Choroid plexus epithelial cell (primary cell): ENCODE data around the gene APOL3.
"Not testable (repeated sequence)": the region's sequence is repeated elsewhere in the genome, so short reads cannot be mapped to it uniquely, and the experiment has no call there.

ENCODE experiments used
- DNase-seq: peaks from one replicate; pipeline ENCODE4 v3.0.0-alpha.2; 2010; ENCODE audit warnings: low read depth
- H3K4me3 ChIP-seq: 2 replicates; pipeline ENCODE4 v1.5.1; 2011; ENCODE audit warnings: low read depth, mild to moderate bottlenecking, control low read depth, low read length, moderate library complexity
- TF ChIP-seq, protein P1 (sequence below): conservative IDR thresholded peaks from 2 replicates; pipeline ENCODE4 v1.5.1; 2011; ENCODE audit warnings: low read depth, mild to moderate bottlenecking, control low read depth, inconsistent platforms, low read length, moderate library complexity

Gene APOL3, protein sequence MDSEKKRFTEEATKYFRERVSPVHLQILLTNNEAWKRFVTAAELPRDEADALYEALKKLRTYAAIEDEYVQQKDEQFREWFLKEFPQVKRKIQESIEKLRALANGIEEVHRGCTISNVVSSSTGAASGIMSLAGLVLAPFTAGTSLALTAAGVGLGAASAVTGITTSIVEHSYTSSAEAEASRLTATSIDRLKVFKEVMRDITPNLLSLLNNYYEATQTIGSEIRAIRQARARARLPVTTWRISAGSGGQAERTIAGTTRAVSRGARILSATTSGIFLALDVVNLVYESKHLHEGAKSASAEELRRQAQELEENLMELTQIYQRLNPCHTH

DNA sequence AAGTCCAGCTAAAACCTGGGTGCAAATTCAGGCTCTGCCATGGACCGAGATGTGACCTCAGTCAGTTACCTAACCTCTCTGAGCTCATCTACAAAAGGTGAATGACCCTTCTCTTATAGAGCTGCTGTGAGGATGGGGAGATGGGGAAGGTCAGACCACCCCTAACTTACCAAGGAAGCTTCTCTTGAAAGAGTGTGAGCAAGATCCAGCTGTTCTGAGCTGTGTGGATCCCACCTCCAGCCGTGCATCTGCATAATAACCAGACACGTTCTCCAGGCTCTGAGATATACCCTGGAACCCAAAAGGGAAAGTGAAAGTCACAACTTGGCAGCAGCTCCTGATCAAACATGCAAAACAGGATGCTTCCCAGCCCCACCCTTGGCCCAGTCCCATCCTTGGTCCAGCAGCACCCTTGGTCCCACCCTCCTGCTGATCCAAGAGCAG is at the start of gene APOL3:
APOL3 (minus strand) TSS at position 257 of the 444 bp plus-strand sequence. CDS start 11,700 bp downstream, outside the sequence.
- TF ChIP-seq, protein P1, sequence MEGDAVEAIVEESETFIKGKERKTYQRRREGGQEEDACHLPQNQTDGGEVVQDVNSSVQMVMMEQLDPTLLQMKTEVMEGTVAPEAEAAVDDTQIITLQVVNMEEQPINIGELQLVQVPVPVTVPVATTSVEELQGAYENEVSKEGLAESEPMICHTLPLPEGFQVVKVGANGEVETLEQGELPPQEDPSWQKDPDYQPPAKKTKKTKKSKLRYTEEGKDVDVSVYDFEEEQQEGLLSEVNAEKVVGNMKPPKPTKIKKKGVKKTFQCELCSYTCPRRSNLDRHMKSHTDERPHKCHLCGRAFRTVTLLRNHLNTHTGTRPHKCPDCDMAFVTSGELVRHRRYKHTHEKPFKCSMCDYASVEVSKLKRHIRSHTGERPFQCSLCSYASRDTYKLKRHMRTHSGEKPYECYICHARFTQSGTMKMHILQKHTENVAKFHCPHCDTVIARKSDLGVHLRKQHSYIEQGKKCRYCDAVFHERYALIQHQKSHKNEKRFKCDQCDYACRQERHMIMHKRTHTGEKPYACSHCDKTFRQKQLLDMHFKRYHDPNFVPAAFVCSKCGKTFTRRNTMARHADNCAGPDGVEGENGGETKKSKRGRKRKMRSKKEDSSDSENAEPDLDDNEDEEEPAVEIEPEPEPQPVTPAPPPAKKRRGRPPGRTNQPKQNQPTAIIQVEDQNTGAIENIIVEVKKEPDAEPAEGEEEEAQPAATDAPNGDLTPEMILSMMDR, result no peak
- peak within 1 kb of the TSS; percentile 31 for H3K4me3 ChIP-seq
- peak; percentile 81 for DNase-seq

DNA sequence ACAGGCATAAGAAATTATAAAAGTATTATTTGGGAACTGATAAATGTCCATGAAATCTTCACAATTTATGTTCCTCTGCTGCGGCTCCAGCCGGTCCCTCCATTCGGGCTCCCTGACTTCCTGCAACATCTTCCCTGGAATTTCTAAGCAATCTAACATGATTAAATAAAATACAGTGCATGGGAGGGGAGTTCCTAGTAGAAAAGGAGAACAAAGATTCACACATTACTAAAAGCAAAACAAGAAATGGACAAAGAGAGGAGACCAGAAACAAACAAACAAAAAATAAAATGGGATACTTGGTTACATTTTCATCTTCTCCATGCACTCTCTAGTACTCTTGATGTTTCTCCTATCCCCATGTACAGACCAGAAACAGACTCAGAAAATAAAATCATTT is 49.7 kb upstream of the APOL3 start:
- no peak overlapping the region for H3K4me3 ChIP-seq
- TF ChIP-seq, protein P1, result no peak
- no peak for DNase-seq

DNA sequence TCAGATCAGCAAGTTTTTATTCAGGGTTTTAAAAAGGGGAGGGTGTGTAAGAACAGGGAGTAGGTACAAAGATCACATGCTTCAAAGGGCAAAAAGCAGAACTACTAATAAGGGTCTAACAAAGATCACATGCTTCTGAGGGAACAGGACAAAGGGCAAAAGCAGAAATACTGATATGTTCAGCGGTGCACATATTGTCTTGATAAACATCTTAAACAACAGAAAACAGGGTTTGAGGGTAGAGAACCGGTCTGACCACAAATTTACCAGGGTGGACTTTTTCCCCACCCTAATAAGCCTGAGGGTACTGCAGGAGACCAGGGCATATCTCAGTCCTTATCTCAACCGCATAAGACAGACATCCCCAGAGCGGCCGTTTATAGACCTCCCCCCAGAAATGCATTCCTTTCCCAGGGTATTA is 48.9 kb upstream of the APOL3 start:
- DNase-seq, H3K4me3 ChIP-seq: not testable (repeated sequence)

DNA sequence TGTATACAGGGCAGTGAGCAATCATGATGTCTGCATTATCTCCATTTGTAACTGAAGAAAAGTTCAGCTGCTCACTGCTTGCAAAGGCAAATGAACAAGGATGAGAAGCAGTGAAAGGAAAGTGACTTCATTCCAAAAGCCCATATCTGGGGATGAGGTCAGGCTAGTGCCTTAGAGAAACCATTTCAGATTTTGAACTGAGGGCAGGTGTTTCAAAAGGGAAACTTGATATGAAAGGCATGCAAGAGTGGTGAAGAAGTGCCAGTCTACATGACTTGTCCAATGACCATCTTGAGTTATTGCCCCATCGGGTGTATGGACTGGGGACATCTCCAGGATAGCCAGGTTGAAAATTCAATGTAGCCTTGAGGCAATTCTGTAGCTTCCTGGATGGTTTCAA is 48.4 kb upstream of the APOL3 start:
- H3K4me3 ChIP-seq, result no peak overlapping the region
- DNase-seq, result no peak
- TF ChIP-seq, protein P1, result no peak

DNA sequence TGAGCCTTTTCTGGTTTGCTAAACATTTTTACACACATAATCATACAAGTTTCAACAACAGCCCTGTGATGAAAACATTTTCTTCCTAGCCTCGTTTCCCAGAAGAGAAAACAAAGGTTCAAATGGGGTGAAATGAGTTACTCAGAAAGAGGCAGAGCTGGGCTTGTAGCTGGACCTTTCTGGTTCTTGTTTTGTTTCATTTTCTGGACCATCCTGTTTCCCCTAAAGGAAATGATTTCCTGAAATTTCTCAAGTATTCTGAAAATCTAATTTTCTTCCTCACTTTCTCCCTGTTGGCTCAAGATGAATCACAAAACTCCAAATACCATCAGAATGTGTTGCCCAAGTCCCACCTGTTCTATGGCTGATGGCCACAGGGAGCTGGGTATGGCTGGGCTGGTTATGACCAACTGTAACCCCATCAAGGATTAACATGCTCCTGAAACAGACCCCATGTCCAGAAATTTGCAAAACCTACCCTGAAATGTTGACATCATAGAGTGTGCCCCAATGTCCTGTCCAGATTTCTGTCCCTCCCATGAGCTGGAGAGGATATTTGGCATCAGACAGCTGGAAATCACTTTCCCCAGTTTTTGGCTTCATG is 47.7 kb upstream of the APOL3 start:
- H3K4me3 ChIP-seq, result no peak overlapping the region
- TF ChIP-seq, protein P1, result no peak
- no peak for DNase-seq

DNA sequence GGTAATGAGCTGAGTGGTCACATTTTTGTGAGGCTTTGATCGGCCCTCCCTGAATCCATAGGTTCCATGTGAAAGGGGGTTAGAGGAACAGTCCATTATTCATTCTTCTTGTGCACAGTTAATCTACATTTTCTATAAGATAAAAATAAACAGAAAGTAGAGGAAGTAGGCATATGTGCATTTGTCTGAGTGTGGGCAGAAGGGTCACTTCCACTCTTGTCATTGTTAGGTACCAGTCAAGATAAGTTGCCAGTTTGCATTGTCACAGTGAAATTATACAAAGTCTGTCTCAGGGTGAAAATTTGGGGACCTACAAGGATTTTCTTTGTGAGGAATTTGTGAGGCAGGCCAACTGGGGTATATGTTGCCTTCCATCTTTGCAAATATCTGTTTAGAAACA is 45.7 kb upstream of the APOL3 start:
- DNase-seq, result no peak
- H3K4me3 ChIP-seq, result no peak overlapping the region
- TF ChIP-seq, protein P1, result no peak

DNA sequence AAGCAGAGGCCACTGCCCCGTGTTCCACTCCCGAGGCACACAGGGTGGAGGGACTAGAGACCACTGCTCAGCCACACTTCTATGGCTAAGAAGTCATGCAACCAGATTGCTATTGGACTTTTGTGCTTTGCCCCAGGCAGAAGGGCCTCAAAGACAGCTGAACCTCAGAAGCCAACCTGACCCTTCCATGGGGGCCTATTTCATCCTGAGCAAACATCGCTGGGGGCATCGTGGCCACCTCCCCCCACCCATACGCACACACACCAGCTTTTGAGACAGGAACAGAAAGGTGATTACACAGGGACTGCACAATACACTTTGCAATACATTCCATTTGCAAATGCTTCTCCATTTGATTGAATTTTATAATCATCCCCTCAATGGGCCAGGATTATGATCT is 45.0 kb upstream of the APOL3 start:
- DNase-seq, H3K4me3 ChIP-seq: not testable (repeated sequence)

DNA sequence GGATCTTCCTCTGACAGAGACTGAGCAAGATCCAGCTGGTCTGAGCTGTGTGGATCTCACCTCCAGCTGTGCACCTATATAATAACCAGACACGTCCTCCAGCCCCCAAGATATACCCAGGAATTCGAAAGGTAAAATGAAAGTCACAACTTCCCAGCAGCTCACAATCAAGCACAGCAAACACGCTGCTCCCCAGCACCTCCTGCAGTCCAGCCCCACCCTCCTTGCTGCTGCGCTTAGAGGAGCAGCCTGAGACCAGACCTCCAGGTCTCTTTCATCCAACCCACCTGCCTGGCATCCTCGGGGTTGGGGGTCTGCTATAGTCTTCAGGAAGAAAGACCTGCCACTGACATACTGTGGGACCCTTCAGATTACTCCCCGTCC is 44.1 kb upstream of the APOL3 start:
- no peak overlapping the region for H3K4me3 ChIP-seq
- no peak for DNase-seq
- TF ChIP-seq, protein P1, result no peak
